ENCODE results near the gene NCOA1. TPM values are rescaled to one million over a fixed set of nuclear protein-coding genes. Genes with fewer than 3 reads are reported as not detected.

Gene NCOA1
- total RNA-seq, 2 experiments from 2014 or later, result 24.4 to 26.2 TPM

DNA sequence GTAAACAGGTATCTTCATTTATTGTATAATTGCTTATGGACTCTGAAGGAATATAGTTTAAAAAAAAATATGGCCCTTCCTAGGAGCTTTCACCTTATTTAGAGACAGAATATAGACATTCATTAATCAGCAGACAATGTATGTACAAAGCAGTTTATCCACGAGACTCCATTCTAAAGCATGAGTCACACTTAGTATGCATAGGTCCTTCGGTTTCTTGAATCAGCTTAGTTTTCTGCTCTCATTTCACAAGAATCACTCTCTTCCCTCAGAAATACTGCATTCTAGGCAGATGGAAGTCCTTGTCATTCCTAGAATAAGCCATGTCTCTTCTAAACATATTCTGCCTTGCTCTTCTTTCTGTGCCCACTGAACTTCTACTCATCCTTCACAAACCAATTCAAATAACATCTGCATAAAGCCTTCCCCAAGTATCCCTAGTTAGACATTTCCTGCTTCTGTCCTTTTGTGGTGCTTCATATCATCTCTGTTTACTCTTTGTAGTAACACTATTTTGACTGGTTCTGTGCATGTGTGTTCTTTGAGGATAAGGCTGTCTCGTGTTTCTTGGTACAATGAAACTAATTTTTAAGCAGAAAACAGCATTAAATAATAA, 217.6 kb downstream of the NCOA1 start:
- peaks cover 2% of the 10 kb centered on the region for H3K4me1 Mint-ChIP-seq
- ATAC-seq, result no peak
- H3K9me3 Mint-ChIP-seq (ENCODE audit: low read depth), result no peaks in the 10 kb centered on the region
- no peak overlapping the region for H3K4me3 Mint-ChIP-seq
- no peak overlapping the region for H3K27ac Mint-ChIP-seq
- peaks cover 24% of the 10 kb centered on the region for H3K36me3 Mint-ChIP-seq
- H3K27me3 Mint-ChIP-seq, result no peaks in the 10 kb centered on the region
- no peak for DNase-seq
- CTCF ChIA-PET, result no interaction called here

DNA sequence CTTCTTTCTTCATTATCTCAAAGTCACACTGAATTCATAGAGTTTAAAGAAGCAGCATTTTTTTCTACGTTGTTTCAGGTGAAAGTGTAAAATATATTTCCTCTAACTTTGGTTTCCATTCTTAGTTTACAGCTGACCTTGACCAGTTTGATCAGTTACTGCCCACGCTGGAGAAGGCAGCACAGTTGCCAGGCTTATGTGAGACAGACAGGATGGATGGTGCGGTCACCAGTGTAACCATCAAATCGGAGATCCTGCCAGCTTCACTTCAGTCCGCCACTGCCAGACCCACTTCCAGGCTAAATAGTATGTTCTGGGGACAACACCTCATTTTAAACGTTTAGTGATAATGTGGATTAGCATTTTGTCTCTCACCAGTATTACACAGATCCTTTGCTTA, 219.8 kb downstream of the NCOA1 start:
- Mint-ChIP-seq H3K27me3 (no peaks in the 10 kb centered on the region), H3K4me3 (no peak overlapping the region), H3K36me3 (peaks cover 28% of the 10 kb centered on the region), H3K4me1 (peaks cover 2% of the 10 kb centered on the region), H3K9me3 (ENCODE audit: low read depth) (no peaks in the 10 kb centered on the region), H3K27ac (no peak overlapping the region)
- no peak for ATAC-seq
- DNase-seq, result no peak
- CTCF ChIA-PET, result no interaction called here

DNA sequence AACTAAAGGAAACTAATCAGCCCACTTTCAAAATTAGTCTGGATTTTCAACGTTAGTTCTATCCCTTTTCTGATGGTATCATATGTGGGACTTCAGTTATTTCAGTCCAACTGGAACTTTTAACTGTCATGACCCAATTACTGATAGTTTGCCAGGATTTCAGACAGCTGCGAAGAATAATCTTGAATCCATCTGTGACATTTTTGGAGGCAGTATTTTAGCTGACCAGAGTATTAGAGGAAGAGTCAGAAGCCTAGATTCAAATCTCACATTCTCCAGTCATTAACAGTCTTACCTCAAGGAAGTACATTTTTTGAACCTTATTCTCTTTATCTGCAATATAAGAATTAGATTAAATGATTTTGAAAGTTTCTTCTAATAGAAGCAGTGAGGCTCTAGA, 220.8 kb downstream of the NCOA1 start:
- peaks cover 2% of the 10 kb centered on the region for H3K4me1 Mint-ChIP-seq
- peaks cover 30% of the 10 kb centered on the region for H3K36me3 Mint-ChIP-seq
- CTCF ChIA-PET, result no interaction called here
- no peaks in the 10 kb centered on the region for H3K9me3 Mint-ChIP-seq (ENCODE audit: low read depth)
- ATAC-seq, result no peak
- H3K4me3 Mint-ChIP-seq, result no peak overlapping the region
- no peak for DNase-seq
- no peaks in the 10 kb centered on the region for H3K27me3 Mint-ChIP-seq
- H3K27ac Mint-ChIP-seq, result no peak overlapping the region

DNA sequence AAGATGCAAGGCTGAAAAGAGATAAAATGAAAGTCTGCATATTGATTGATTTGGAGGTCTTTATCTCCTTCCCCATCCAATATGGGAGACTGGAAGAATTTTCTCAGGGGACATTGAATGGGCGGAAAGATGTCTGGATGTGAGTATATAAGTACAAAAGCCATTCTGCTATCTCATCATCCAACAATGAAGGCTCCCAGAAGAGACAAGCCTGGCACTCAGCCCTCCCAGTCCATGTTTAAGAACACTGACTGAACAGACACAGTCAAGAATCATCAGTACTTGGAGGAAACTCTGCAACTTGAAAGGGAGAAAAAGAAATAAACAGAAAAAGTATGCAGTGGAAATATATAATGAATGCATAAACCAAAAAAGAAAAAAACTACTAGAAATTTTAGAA, 221.2 kb downstream of the NCOA1 start:
- Mint-ChIP-seq H3K27ac (no peak overlapping the region), H3K4me3 (no peak overlapping the region), H3K36me3 (peaks cover 28% of the 10 kb centered on the region)

DNA sequence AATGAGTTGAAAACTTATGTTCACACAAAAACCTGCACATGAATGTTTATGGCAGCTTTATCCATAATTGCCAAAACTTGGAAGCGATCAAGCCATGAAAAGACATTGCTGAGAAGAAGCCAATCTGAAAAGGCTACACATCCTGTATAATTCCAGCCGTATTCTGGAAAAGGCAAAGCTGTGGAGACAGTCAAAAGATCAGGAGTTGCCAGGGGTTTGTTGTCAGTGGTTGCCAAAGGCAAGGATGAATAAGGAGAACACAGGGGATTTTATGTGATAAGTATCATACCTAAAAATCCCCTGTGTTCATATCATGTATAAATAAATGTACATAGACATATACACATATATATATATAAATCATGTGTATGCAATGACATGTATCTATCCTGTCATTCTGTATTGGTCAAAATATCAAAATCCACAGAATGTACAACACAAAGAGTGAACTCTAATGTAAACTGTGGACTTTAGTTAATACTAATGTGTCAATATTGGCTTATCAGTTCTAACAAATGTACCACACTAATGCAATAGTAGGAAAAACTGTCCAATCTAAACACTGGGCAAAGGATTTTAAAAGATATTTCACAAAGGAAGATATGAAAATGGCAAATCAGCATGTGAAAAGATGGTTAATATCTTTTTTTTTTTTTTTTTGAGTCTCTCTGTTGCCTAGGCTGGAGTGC, 226.4 kb downstream of the NCOA1 start:
- Mint-ChIP-seq H3K36me3 (peaks cover 24% of the 10 kb centered on the region), H3K27ac (no peak overlapping the region), H3K4me3 (no peak overlapping the region), H3K27me3 (no peaks in the 10 kb centered on the region), H3K4me1 (no peaks in the 10 kb centered on the region), H3K9me3 (ENCODE audit: low read depth) (no peaks in the 10 kb centered on the region)
- no peak for DNase-seq
- CTCF ChIA-PET, result no interaction called here
- no peak for ATAC-seq

More for the DNA sequence above, 221.2 kb downstream of the NCOA1 start:
- DNase-seq (no peak), ATAC-seq (no peak)
- CTCF ChIA-PET, result no interaction called here
- peaks cover 2% of the 10 kb centered on the region for H3K4me1 Mint-ChIP-seq
- no peaks in the 10 kb centered on the region for H3K9me3 Mint-ChIP-seq (ENCODE audit: low read depth)
- H3K27me3 Mint-ChIP-seq, result no peaks in the 10 kb centered on the region

DNA sequence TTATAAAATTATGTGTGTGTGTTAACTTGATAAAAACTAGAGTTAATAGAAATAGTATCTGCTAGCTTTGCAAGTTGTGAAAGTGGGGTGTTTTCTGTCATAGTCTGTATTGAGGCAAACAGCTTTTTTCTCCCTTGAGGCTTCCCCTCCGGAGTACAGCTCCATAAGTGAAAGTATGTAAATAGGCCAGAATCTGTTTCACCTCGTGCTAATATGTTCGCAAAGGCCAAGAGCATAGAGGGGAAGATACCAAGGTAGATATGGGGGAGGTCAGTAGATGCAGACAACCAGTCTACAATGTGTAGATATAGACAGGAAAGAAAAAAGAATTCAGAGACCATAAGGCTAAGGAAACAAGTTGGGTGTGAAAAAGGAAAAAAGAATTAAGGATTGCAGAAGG, 229.3 kb downstream of the NCOA1 start:
- Mint-ChIP-seq H3K36me3 (peaks cover 16% of the 10 kb centered on the region), H3K4me1 (no peaks in the 10 kb centered on the region), H3K27ac (no peak overlapping the region), H3K4me3 (no peak overlapping the region), H3K27me3 (no peaks in the 10 kb centered on the region), H3K9me3 (ENCODE audit: low read depth) (no peaks in the 10 kb centered on the region)
- no peak for ATAC-seq
- DNase-seq, result no peak
- CTCF ChIA-PET, result no interaction called here

DNA sequence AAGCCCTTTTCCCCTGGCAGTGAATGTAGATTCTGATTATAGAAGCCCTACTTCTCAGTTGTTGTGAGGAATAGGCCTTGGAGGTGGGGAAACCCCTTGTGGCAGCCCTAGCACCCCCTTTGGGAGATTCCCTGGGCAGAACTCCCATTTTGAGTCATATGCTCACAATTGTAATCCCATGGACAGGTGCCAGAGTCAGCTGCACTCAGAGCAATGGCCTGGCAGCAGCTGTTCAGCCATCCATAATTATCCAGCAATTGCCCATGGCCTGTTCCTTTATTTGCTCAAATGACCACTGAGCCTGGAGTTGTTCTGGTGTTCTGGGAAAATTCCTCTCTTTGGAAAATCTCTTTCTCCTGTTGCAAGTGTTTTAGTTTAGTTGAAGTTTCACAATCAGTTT, 230.4 kb downstream of the NCOA1 start:
- no peaks in the 10 kb centered on the region for H3K9me3 Mint-ChIP-seq (ENCODE audit: low read depth)
- H3K27me3 Mint-ChIP-seq, result no peaks in the 10 kb centered on the region
- ATAC-seq (no peak), DNase-seq (no peak)
- H3K4me3 Mint-ChIP-seq, result no peak overlapping the region
- H3K27ac Mint-ChIP-seq, result no peak overlapping the region
- peaks cover 12% of the 10 kb centered on the region for H3K36me3 Mint-ChIP-seq
- CTCF ChIA-PET, result no interaction called here
- no peaks in the 10 kb centered on the region for H3K4me1 Mint-ChIP-seq

DNA sequence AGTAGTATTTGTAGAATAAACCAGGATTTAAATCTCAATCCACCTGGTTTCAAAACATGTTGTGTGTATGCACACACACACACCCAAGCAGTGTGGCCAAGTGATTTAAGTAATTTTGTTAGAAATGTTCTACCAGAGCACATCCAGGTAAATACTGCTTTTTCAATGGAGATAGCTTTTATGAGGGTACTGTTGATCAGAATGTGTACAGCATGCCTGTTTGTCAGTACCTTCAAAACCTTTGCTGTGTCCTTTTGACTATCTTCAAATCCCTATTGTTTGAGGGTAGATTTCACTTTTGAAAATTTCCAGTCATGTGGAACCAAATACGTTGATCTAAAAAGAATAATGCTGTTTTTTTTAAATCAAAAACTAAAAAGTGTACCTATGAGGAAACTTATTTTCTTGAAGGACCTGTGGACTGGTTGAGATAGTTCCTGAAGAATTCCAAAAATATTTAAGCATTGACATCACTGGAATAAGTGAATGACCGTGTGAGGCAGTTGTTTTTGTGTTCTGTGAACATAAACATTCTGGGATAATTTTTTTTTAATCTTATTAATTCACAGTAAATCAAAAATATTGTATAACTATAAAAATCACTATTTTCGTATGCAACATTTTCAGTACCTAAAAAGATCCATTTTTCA, 231.2 kb downstream of the NCOA1 start:
- CTCF ChIA-PET, result no interaction called here
- H3K9me3 Mint-ChIP-seq (ENCODE audit: low read depth), result no peaks in the 10 kb centered on the region
- H3K4me1 Mint-ChIP-seq, result no peaks in the 10 kb centered on the region
- DNase-seq (no peak), ATAC-seq (no peak)
- no peak overlapping the region for H3K27ac Mint-ChIP-seq
- peaks cover 9% of the 10 kb centered on the region for H3K36me3 Mint-ChIP-seq
- no peak overlapping the region for H3K4me3 Mint-ChIP-seq
- no peaks in the 10 kb centered on the region for H3K27me3 Mint-ChIP-seq

DNA sequence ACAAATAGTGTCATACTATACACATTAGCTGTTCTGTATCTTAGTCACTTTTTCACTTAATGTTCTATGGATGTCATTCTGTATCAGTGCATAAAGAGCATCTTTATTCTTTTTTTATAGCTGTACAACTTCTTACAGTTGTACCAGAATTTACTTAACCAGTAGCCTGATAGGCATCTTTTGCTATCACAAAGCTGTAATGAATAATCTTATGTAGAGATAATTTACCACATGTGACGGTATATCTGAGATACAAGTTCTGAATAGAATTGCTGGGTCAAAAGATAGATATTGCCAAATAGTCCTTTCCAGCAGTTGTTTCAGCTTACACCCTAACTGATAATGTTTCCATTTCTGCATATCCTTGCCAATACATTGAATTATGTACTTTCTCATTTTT, 232.1 kb downstream of the NCOA1 start:
- ATAC-seq (no peak), DNase-seq (no peak)
- H3K27me3 Mint-ChIP-seq, result no peaks in the 10 kb centered on the region
- H3K36me3 Mint-ChIP-seq, result peaks cover 2% of the 10 kb centered on the region
- no peak overlapping the region for H3K27ac Mint-ChIP-seq
- H3K4me1 Mint-ChIP-seq, result no peaks in the 10 kb centered on the region
- no peaks in the 10 kb centered on the region for H3K9me3 Mint-ChIP-seq (ENCODE audit: low read depth)
- CTCF ChIA-PET, result no interaction called here
- H3K4me3 Mint-ChIP-seq, result no peak overlapping the region

DNA sequence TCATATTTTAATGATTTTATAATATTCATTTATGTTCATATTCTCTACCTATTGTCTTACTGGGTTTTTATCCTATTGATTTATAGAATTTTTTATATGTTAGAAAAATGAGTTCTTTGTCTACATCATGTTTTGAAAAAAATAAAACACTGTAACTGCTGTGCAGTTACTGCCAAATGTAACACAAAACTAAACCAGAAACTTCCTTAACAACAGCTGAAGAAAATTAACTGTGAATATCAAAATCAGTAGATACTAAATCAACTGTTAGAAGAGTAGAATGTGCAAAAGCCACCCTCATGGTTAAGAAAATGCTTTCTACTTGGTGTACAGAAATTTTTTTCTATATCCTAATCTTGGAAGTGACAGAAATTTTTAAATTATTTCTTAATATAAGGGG, 232.6 kb downstream of the NCOA1 start:
- ATAC-seq (no peak), DNase-seq (no peak)
- Mint-ChIP-seq H3K4me1 (no peaks in the 10 kb centered on the region), H3K9me3 (ENCODE audit: low read depth) (no peaks in the 10 kb centered on the region), H3K36me3 (peaks cover 2% of the 10 kb centered on the region), H3K27ac (no peak overlapping the region), H3K27me3 (no peaks in the 10 kb centered on the region), H3K4me3 (no peak overlapping the region)
- CTCF ChIA-PET, result no interaction called here

DNA sequence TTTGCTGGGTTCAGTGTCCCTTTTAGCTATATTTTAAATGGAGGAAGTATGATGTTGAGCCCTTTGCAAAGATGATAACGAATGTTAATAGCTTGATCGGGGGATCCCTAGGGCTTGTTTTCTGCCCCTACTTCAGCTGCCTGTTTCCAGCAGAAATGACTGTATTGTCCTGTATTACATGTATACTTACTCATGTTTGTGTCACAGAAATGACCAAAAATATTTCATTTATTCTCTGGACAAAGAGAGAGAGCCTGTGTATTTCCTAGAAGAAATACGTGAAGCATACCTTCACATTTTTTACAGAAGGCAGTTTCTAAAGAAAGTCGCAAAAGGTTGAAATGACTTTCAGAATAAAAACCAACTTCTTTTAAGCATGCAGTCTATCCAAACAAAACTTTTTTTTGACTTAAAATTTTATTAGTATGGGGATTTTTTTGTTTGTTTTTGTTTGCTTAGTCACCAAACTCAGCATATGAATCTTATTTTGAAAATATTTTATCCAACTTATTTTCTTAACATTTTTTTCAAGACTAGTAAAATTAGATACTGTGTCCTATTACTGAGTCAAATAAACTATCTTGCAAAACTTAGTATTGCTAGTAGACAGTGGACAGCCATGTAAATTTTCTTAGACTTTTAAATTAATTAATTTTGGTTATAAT, 233.2 kb downstream of the NCOA1 start:
- CTCF ChIA-PET, result no interaction called here
- H3K27ac Mint-ChIP-seq, result no peak overlapping the region
- DNase-seq (no peak), ATAC-seq (no peak)
- no peak overlapping the region for H3K4me3 Mint-ChIP-seq
- no peaks in the 10 kb centered on the region for H3K9me3 Mint-ChIP-seq (ENCODE audit: low read depth)
- no peaks in the 10 kb centered on the region for H3K36me3 Mint-ChIP-seq
- H3K4me1 Mint-ChIP-seq, result no peaks in the 10 kb centered on the region
- no peaks in the 10 kb centered on the region for H3K27me3 Mint-ChIP-seq

DNA sequence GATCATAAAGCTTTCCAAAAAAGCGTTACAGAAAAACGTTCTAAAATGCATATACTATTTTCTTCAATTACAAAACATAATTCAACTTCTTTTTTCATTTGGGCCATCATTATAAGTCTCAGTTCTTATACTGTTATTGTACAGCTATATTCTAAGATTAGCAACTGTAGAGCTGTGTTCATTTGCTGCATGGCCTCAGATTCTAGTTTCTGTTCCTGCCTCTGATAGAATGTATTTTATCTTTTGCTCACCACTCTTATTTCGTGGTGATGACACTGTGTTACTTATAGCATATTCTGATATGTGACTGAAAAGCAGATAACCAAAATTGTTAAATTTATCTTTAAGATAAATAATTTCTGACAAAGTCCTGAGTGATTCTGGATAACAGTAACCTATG, 234.9 kb downstream of the NCOA1 start:
- DNase-seq, result no peak
- H3K27me3 Mint-ChIP-seq, result no peaks in the 10 kb centered on the region
- H3K4me1 Mint-ChIP-seq, result no peaks in the 10 kb centered on the region
- H3K4me3 Mint-ChIP-seq, result no peak overlapping the region
- ATAC-seq, result no peak
- H3K36me3 Mint-ChIP-seq, result peaks cover 5% of the 10 kb centered on the region
- H3K9me3 Mint-ChIP-seq (ENCODE audit: low read depth), result no peaks in the 10 kb centered on the region
- no peak overlapping the region for H3K27ac Mint-ChIP-seq
- CTCF ChIA-PET, result no interaction called here

DNA sequence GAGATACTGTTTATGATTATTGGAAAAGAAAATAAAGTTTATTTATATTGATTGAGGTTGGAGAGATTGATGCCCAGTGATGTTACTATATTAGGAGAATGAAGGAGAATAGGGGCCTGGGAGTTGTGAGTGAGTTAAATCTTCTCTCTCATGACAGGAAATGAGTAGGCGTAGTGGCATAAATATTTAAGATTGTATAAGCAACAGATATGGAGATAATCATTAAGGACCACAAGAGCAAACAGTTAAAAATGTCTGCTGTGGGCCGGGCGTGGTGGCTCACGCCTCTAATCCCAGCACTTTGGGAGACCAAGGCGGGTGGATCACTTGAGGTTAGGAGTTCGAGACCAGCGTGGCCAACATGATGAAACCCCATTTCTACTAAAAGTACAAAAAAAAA, 239.4 kb downstream of the NCOA1 start:
- Mint-ChIP-seq H3K9me3 (ENCODE audit: low read depth) (no peaks in the 10 kb centered on the region), H3K27ac (no peak overlapping the region), H3K27me3 (no peaks in the 10 kb centered on the region), H3K4me1 (no peaks in the 10 kb centered on the region), H3K36me3 (peaks cover 5% of the 10 kb centered on the region), H3K4me3 (no peak overlapping the region)
- ATAC-seq (no peak), DNase-seq (no peak)
- CTCF ChIA-PET, result interaction anchor here (0.7 kb wide), 1 partner anchor 308 kb away, joined by 3 read pairs; no protein-coding TSS in a partner anchor

DNA sequence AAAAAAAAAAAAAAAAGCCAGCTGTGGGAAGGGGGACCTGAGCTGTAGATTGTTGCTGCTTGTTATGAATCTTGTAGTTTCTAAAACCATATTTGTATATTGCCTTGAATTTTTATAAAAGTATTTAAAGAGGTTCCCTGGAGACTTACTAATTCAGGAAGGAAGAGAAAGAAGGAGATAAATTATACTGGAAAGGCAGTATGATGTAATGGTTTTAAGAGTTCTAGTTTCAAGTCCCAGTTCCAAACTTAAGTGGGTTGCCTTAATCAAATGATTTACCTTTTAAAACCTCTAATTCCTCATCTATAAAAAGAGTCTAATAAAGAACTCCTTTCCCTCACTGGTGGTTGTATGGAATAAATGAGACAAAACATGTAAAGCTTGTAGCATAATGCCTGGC, 240.0 kb downstream of the NCOA1 start:
- CTCF ChIA-PET, result interaction anchor here (0.7 kb wide), 1 partner anchor 309 kb away, joined by 3 read pairs; no protein-coding TSS in a partner anchor
- Mint-ChIP-seq H3K4me3 (no peak overlapping the region), H3K9me3 (ENCODE audit: low read depth) (no peaks in the 10 kb centered on the region), H3K4me1 (no peaks in the 10 kb centered on the region), H3K27me3 (no peaks in the 10 kb centered on the region), H3K27ac (no peak overlapping the region), H3K36me3 (peaks cover 5% of the 10 kb centered on the region)
- ATAC-seq, result no peak
- DNase-seq, result no peak
